GM18499 (cell line): ENCODE data around the gene KRTAP12-4.
"Not testable (repeated sequence)": the region's sequence is repeated elsewhere in the genome, so short reads cannot be mapped to it uniquely, and the experiment has no call there.

ENCODE experiments used
- ATAC-seq: cut with Tn5 transposase; IDR thresholded peaks from one replicate; pipeline ENCODE4 v1.9.1; 2021; ENCODE audit warnings: moderate number of reproducible peaks; ENCODE audit not compliant: insufficient read depth, unreplicated experiment

KRTAP12-4 gene, protein sequence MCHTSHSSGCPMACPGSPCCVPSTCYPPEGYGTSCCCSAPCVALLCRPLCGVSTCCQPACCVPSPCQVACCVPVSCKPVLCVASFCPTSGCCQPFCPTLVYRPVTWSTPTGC

DNA sequence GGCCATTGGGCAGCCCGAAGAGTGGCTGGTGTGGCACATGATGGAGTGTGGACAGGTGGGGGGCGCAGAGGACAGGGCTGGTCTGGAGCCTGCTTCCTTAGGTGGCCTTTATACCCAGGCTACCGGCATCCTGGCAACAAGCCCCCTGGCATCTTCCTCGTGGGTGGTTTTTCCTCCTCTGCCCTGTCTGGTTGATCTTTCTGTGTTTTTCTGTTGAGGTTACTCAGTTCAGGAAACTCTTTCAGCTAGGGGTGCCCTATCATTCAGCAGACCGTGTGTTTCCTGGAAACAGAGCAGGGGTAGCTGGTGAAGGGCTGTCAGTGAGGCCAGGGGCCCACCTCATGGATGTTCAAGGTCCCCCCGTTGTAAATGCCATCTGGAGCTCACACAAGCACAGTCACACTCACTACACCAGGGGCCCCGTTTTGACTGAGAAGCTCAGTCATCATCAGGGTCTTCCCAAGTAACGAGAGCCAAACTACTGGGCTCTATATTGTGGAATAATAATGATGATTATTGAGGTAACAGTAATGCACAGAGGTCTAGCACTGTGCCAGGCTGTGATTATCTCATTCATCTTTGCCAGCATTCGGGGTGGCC, at the start of gene KRTAP12-4:
Gene KRTAP12-4, minus strand, starts transcription at position 84 of the 600 bp plus-strand sequence. Its CDS starts 45 bp downstream, at position 39.
- ATAC-seq: no peak

DNA sequence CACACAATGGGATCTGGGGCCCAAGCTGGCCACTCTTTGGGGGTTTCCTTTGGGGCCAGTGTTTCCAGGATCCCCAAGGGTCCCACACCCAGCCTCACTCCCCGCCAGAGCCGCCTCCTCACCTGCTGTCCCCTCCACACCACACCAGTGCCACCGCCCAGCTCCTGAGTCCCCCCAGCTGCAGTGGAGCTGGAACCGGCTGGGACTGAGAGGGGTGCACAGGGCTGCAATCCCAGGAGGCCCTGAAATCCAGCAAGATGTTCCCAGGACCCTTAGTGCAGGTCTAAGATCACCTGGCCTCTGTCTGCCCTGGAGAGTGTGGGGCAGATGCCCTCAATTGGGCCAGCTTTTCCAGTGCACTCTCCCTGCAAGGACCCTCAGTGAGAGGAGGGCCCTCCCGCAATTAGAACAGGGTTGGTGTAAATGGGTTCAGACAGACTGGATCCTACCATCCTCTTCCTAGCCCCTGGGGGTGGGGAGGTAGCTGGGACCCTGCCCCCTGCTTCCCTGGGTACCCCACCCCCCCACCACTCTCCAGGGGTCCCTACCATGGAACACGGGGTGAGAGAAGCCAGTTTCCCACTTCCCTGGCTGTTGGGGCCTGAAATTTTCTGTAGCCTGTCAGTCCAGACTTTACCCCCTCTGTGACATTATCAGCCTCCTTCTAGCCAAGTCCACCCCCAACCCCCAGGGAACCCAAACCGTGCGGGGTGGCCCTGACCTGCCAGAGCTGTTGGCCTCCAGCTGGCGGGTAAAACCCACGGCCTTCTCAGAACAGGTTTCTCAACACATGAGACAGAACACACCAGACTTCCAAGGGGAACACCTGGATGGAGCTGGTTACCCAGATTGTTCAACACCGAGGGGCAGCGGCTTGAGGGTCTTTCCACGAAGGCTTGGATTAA, 49.5 kb upstream of the KRTAP12-4 start:
- no peak for ATAC-seq

DNA sequence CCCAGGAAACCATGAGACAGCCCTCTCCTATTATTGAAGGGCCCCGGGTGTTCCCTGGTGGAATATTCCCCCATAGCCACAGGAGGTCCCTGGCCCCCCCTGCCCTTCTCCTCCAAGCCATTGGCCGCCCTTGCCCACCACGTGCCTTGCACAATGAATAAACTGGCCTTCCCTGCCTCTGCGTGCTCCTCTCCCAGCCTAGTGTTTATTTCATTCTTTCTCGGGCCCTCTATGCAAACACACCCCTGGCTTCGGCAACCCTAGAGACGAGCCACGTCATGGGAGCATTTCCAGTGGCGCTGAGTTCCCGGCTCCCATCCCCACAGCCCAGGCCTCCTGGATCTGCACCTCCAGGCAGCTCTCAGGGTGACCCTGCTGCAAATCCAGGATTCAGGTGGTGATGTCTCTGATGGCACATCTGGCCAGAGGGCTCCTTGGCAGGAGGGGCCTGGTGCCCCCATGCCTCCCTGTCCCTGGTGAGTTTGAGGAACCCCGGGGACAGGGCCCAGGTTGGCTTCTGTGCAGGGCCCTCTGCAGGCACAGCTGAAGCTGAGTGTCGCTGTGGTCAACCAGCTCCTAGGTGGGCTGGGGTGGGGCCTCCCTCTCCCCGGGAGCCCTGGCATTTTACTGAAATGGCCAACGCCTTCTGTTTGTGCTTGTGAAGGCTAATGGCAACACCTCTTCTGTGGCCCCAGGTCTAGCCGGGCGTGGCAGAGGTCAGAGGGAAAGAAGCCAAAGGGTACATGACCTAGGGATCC, 48.7 kb upstream of the KRTAP12-4 start:
- ATAC-seq: no peak

DNA sequence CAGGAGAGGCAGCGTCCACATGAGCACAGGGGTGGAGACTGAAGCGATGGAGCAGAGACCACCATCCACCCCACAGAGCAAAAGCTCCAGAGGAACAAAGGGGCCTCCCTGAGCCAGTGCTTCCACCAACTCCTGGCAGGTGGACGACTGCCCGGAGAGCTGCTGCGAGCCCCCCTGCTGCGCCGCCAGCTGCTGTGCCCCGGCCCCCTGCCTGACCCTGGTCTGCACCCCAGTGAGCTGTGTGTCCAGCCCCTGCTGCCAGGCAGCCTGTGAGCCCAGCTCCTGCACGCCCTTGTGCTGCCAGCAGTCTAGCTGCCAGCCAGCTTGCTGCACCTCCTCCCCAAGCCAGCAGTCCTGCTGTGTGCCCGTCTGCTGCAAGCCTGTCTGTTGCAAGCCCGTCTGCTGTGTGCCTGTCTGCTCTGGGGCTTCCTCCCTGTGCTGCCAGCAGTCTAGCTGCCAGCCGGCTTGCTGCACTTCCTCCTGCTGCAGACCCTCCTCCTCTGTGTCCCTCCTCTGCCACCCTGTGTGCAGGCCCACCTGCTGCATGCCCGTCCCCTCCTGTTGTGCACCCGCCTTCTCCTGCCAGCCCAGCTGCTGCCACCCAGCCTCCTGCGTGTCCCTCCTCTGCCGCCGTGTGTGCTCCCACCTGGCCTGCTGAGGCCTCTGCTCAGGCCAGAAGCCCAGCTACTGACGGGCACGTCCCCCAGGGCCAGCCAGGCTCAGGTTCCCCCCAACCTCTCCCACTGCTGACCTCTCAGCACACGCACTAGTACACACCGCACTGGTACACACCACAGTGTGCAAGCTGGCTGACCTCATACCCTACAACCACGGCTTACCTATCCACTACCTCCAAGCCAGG, 47.9 kb upstream of the KRTAP12-4 start:
- no peak for ATAC-seq

DNA sequence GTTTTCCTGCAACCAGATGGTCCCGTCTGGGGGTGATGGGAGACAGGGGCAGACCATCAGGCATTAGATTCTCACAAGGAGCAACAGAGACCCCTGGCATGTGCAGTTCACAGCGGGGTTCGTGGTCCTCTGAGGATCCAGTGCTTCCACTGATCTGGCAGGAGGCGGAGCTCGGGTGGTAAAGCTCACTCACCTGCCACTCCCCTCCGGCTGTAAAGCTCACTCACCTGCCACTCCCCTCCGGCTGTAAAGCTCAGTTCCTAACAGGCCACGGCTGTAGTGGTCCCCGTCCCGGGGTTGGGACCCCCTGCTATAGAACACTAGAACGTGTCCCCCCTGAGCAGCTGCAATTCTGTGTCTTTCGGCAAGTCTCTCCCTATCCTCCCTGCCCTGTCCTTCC, 47.1 kb upstream of the KRTAP12-4 start:
- no peak for ATAC-seq

DNA sequence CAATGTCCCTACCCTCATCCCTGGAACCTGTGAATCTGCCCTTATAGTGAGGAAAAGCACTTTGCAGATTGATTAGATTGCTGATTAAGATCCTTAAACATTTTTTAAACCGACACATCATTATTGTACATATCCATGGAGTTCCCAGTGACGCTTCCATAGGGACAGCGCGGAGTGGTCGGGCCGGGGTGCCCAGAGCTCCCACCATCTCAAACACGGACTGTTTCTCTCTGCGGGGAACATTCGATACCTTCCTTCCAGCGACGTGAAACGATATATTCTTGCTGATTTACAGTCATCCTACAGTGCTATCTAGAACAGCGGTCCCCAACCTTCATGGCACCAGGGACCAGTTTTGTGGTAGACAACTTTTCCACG, 46.6 kb upstream of the KRTAP12-4 start:
- ATAC-seq: no peak

DNA sequence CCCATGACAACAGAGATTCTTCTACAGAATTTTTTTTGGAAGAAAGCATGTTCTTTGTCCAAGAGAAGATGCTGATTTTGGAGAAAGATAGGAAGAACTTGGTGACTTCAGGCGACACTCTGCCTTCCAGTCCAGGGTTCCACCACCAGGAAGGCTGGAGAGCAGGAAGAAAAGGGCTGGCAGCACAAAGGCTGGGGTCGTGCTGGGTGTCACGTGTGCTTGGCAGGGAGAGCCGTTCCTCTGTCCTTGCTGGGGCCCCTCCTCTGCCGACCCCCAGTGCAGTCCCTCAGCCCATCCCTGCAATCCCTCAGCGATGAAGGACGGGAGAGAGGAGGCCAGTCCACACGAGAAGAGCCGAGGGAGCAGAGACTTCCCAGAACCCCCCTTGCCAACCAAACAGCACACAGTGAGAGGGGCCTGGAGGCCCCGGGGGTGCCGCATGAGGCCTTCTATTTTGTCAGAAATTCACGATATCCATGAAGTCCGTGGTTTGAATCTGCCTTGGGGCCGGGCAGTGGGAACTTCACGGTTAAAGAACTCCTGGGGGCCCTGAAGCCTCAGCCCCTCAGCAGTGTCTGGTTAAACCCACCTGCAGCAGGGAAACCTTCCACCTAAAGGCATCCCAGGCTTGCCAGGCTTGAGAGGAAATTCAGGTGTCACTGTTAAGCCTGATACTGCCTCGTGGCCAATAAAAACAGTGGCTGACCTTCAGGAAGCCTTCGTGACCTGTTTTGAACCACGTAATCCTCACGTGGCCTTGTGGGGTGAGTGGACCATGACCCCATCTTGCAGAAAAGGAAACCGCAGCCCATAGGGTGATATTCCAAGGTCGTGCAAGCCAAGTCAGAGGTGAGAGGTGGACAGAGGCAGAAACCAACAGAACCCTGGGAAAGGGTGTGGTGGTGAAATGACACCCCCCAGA, 45.9 kb upstream of the KRTAP12-4 start:
- ATAC-seq: no peak

DNA sequence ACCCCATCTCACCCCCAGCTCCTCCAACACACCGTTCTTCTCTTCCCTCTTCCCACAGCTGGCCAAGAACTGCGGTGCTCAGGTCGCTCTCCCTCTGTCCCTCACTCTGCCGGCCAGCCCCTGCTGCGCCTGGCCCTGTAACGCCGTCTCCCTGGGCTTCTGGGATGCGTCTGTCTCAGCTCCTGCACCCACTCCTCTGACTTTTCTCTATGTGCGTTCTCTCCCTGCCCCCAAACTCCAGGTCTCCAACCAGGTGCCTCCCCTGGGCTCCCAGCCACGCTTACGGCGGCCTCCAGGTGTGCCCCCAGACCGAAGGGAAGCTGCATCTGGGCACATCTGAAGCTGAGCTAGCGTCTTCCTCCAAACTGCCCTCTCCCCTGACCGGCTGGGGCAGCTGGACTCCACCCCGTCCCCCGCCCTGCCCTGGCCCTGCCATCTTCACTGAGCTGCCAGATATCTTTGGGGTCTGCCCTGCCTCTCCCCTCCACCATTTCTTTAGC, 45.1 kb upstream of the KRTAP12-4 start:
- ATAC-seq: no peak

DNA sequence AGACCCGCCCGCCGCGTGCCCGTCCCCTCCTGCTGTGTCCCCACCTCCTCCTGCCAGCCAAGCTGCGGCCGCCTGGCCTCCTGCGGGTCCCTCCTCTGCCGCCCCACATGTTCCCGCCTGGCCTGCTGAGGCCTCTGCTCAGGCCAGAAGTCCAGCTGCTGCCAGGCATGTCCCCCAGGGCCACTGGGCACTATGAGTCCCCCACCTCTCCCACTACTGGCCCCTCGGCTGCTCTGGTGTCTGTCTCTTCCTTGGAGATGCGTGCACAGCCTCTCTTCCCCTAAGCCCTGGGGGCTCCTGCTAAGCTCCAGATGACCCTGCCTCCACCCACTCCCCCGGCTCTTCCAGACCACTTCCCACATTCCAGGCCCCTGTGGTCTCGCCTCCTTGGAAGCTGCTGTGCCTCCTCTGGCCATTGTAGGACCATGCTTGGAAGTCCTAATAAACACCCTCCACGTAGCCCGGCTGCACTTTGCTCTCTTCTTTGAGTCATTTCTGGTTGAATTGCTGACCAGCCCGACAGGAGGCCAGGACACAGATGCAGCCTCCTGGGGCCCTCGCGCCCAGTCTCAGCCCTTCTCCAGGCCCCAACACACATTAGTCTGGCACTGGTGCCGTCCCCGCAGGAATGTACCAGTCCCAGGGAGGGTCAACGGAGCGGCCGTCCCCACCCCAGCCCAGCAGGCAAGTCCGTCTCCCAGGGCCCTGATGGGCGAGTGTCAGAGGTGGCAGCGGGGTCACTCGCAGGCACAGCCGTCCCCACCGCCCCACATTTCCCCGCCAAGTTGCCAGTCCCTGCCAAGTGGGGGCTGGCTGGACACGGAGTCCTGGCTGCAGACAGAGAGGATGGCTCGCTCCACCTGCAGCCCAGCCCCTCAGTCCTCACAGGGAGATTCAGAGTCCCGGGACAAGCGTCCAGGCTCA, 43.6 kb upstream of the KRTAP12-4 start:
- no peak for ATAC-seq

DNA sequence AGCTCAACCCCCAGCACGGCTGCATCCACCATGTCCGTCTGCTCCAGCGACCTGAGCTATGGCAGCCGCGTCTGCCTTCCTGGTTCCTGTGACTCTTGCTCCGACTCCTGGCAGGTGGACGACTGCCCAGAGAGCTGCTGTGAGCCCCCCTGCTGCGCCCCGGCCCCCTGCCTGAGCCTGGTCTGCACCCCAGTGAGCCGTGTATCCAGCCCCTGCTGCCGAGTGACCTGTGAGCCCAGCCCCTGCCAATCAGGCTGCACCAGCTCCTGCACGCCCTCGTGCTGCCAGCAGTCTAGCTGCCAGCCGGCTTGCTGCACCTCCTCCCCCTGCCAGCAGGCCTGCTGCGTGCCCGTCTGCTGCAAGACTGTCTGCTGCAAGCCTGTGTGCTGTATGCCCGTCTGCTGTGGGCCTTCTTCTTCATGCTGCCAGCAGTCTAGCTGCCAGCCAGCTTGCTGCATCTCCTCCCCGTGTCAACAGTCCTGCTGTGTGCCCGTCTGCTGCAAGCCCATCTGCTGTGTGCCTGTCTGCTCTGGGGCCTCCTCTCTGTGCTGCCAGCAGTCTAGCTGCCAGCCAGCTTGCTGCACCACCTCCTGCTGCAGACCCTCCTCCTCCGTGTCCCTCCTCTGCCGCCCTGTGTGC, 42.8 kb upstream of the KRTAP12-4 start, which contains the start of gene KRTAP10-12:
Gene KRTAP10-12, plus strand, starts transcription at position 1 of the 639 bp plus-strand sequence. Its CDS starts 30 bp downstream, at position 31.
- ATAC-seq: not testable (repeated sequence)

DNA sequence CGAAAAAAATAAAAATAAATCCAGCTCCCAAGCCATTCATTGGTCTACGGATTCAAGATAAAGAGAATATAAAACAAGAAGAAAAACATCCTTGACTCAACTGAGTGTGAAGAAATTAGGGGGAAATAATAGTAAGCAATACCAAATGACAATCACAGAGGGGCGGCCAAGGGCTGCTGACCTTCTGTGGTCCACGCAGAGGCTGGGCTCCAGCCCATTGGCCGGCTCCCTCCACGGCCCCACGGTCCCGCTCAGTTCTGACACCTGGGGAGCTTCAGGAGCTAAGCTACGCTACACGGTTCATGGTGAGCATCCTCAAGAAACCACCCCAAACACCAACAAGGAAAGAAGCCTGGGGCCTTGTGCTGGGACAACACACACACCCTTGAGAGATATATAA, 42.1 kb upstream of the KRTAP12-4 start:
- no peak for ATAC-seq

DNA sequence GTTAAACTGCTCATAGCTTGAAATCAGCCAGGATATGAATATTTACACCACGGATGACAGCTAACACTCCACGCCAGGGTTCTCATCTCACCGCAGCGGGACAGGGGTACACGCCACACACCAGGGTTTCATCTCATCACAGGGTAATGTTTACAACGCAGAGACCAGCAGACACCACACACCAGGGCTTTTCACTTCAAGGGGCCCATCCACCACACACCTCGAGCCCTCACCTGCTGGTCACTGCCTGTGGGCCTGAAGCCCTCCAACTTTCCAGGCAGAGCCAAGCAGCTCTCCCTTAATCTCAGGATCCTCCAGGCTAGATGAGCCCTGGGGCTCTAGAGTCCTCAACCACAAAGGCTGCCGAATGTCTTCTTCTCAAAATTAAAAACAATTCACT, 41.2 kb upstream of the KRTAP12-4 start:
- ATAC-seq: no peak

DNA sequence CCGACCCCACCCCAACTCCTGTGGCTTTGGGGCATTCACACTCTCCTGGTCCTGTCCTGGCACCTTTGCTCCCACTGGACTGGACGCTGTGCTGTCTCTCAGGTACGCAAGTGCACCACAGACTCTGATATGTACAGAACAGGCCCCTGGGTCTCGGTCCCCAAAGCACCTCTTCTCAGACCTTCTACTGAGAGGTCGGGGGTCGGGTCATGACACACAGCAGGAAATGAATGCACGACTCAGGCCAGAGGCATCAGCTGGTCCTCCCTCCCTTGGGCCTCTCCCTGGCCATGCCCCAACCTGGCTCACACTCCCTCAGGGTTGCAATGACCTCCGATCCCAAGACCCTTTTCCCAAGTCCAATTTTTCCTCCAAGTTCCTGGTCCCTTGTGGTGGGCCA, 40.7 kb upstream of the KRTAP12-4 start:
- no peak for ATAC-seq

DNA sequence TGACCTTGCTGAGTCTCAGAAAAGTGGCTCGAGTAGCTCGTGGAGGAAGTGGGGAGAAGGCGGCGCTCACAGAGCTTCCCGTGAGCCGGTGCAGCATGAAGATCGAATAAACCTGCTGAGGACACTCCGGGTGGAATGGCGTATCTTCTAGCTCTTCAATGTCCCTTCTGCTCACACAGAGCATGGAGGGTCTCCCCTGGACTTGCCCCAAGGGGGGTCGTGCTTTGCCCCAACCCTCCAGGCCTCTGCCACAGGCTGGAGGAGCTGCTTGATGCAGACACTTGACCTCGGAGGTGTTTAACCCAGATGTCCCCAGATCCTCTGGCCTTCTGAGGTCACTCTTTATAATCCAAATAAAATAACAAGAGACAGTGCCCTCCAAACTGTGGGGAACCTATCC, 40.3 kb upstream of the KRTAP12-4 start:
- no peak for ATAC-seq

DNA sequence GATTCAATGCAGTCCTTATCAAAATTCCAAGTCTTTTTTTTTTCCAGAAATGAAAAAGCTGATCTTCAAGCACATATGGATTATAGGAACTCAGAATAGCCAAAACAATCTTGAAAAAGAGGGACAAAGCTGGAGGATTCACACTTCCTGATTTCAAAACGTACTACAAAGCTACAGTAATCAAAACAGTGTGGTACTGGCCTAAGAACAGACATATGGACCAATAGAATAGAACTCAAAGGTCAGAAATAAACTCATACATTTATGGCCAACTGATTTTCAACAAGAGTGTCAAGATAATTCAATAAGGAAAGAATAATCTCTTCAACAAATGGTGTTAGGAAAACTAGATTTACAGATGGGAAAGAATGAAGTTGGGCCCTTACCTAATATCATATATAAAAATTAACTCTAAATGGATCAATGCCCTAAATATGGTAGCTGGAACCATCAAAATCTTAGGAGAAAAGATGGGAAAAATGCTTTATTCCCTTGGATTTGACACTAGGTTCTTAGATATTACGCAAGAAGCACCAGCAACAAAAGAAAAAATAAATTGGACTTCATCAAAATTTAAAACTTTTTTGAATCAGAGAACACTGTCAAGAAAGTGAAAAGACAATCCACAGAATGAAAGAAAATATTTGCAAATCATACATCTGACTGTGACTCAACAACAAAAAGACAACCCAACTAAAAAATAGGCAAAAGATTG, 38.5 kb upstream of the KRTAP12-4 start:
- ATAC-seq: no peak

DNA sequence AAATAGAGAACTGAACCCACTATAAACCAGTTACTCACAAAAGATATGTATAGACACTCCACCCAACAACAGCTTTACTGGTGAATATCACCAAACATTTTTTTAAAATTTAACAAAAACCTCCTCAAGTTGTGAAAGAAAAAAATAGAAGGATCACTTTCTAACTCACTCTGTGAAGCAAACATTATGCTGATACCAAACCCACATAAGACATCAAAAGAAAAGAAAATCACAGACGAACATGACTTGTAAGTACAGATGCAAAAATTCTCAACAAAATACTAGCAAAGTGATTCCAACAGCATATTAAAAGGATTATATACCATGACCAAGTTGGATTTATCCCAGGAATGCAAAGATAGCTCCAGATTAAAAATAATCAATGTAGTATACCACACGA, 37.2 kb upstream of the KRTAP12-4 start:
- no peak for ATAC-seq
